ENCODE data around the gene ZNF219.

ZNF219 gene

GRCh38 chr14:21098076-21098891 is at the start of gene ZNF219:
Gene ZNF219, minus strand, starts transcription at chr14:21098655. Its CDS starts 5,064 bp downstream, at chr14:21093591.
- DNase-seq, result peak; percentile 54

GRCh38 chr14:21145437-21145836 is 47.0 kb upstream of the ZNF219 start:
- DNase-seq, result no peak

GRCh38 chr14:21142357-21142756 is 43.9 kb upstream of the ZNF219 start:
- DNase-seq, result no peak

- no peak for DNase-seq
These were observed 37.6 kb upstream of the ZNF219 start for GRCh38 chr14:21136024-21136423.

GRCh38 chr14:21133901-21134300 is 35.4 kb upstream of the ZNF219 start:
- no peak for DNase-seq

GRCh38 chr14:21123429-21123828 is 25.0 kb upstream of the ZNF219 start:
- no peak for DNase-seq

- DNase-seq, result no peak
These were observed 22.7 kb upstream of the ZNF219 start for GRCh38 chr14:21121122-21121521.

- no peak for DNase-seq
These were observed 22.2 kb upstream of the ZNF219 start for GRCh38 chr14:21120686-21121085.

- DNase-seq, result no peak
These were observed 20.5 kb upstream of the ZNF219 start for GRCh38 chr14:21118933-21119332.

GRCh38 chr14:21113369-21113768 is 14.9 kb upstream of the ZNF219 start:
- DNase-seq, result no peak

GRCh38 chr14:21112255-21112654 is 13.8 kb upstream of the ZNF219 start:
- DNase-seq, result no peak

- no peak for DNase-seq
These were observed 11.1 kb upstream of the ZNF219 start for GRCh38 chr14:21109377-21110138.

GRCh38 chr14:21108791-21109190 is 10.3 kb upstream of the ZNF219 start:
- DNase-seq, result no peak

GRCh38 chr14:21107283-21107800 is 8.9 kb upstream of the ZNF219 start:
- no peak for DNase-seq

- peak; percentile 85 for DNase-seq
These were observed 8.2 kb upstream of the ZNF219 start for GRCh38 chr14:21106498-21107282.

- DNase-seq, result no peak
These were observed 7.7 kb upstream of the ZNF219 start for GRCh38 chr14:21106176-21106497.

GRCh38 chr14:21105095-21105494 is 6.6 kb upstream of the ZNF219 start:
- DNase-seq, result no peak

- peak; percentile 77 for DNase-seq
These were observed 6.1 kb upstream of the ZNF219 start for GRCh38 chr14:21104448-21105060.

- DNase-seq, result peak; percentile 94
These were observed 5.4 kb upstream of the ZNF219 start for GRCh38 chr14:21103710-21104447.

GRCh38 chr14:21103411-21103709 is 4.9 kb upstream of the ZNF219 start:
- no peak for DNase-seq

- DNase-seq, result no peak
These were observed 4.3 kb upstream of the ZNF219 start for GRCh38 chr14:21102521-21103410.
